B cell (primary cell): ENCODE measurements around the gene SPATA4. TPM values are rescaled to one million over a fixed set of nuclear protein-coding genes. Genes with fewer than 3 reads are reported as not detected.

Experiments
- ATAC-seq: fragments of 200-7000 bp; cut with Tn5 transposase; one replicate; pipeline ENCODE4 v1.10.0; 2021; ENCODE audit warnings: low read depth, mild to moderate bottlenecking, moderate number of reproducible peaks, moderate library complexity
- CTCF ChIA-PET: fragments of 350-600 bp; sonication (Branson Sonifier 250); formaldehyde crosslinking; loops from one replicate; lab custom pipeline; 2021; ENCODE audit warnings: antibody characterized with exemption, inconsistent platforms; lab: Charles Lee
- POLR2A ChIA-PET: fragments of 350-600 bp; sonication (Branson Sonifier 250); formaldehyde crosslinking; loops from one replicate; lab custom pipeline; 2021; ENCODE audit warnings: antibody characterized with exemption; lab: Charles Lee
- DNase-seq: peaks from one replicate; pipeline ENCODE4 v3.0.0; 2013
- H2AFZ ChIP-seq: 2 replicates; pipeline ENCODE4 v1.6.1; 2012; ENCODE audit warnings: mild to moderate bottlenecking, low read depth, low read length; ENCODE audit not compliant: insufficient read depth, poor library complexity, severe bottlenecking
- H3K27ac ChIP-seq, 2 donors: 1 replicate in 1 of 2; 2 replicates in 1 of 2; pipeline ENCODE4 v1.5.1; 2012 to 2013; ENCODE audit warnings: low read length in 2 of 2, mild to moderate bottlenecking in 2 of 2, moderate library complexity in 1 of 2
- H3K27me3 ChIP-seq, 4 experiments: fragments of 200-600 bp in 1 of 4; sonication (generic) in 1 of 4; replicated peaks in 1 of 4; 1 replicate in 2 of 4; 2 replicates in 2 of 4; pipeline versions ENCODE4 v1.6.1 to v1.7.0; 2013 to 2016; ENCODE audit warnings: low read length in 3 of 4, mild to moderate bottlenecking in 2 of 4, mixed read lengths in 1 of 4, moderate library complexity in 1 of 4; ENCODE audit not compliant: insufficient read depth in 4 of 4, control insufficient read depth in 3 of 4; ENCODE audit errors: control extremely low read depth in 1 of 4
- H3K36me3 ChIP-seq, 2 experiments: replicated peaks in 1 of 2; 1 replicate in 1 of 2; 2 replicates in 1 of 2; pipeline versions ENCODE4 v1.6.1 to v1.7.1; 2013; ENCODE audit warnings: low read length in 1 of 2; ENCODE audit not compliant: insufficient read depth in 2 of 2, control insufficient read depth in 1 of 2; ENCODE audit errors: control extremely low read depth in 1 of 2, extremely low read depth in 1 of 2
- H3K4me1 ChIP-seq, 2 donors: fragments of 200-600 bp in 1 of 2; sonication (generic) in 1 of 2; 1 replicate in 1 of 2; 2 replicates in 1 of 2; pipeline versions ENCODE4 v1.5.1 to v1.6.1; 2013 to 2017; ENCODE audit warnings: low read length in 2 of 2; ENCODE audit not compliant: control insufficient read depth in 2 of 2, insufficient read depth in 2 of 2
- H3K4me2 ChIP-seq: replicated peaks from 2 replicates; pipeline ENCODE3; 2012; ENCODE audit warnings: mild to moderate bottlenecking, low read depth, low read length; ENCODE audit not compliant: poor library complexity, severe bottlenecking
- H3K4me3 ChIP-seq, 5 experiments: fragments of 200-600 bp in 1 of 5; sonication (generic) in 1 of 5; 1 replicate in 3 of 5; 2 replicates in 2 of 5; pipeline versions ENCODE4 v1.5.1 to v1.7.0; 2011 to 2016; ENCODE audit warnings: low read length in 4 of 5, mild to moderate bottlenecking in 4 of 5, low read depth in 2 of 5, control low read depth in 1 of 5, moderate library complexity in 1 of 5; ENCODE audit not compliant: insufficient read depth in 1 of 5; ENCODE audit errors: control extremely low read depth in 1 of 5, extremely low read depth in 1 of 5
- H3K79me2 ChIP-seq: fragments of 200-600 bp; sonication (generic); one replicate; pipeline ENCODE4 v1.6.0; 2016; ENCODE audit warnings: low read length; ENCODE audit not compliant: control insufficient read depth, insufficient read depth
- H3K9ac ChIP-seq: fragments of 200-600 bp; sonication (generic); 2 replicates; pipeline ENCODE4 v1.6.1; 2017; ENCODE audit warnings: mild to moderate bottlenecking, low read length, moderate library complexity
- H3K9me3 ChIP-seq, 3 donors: one replicate each; pipeline versions ENCODE4 v1.6.1 to v1.7.1; 2013; ENCODE audit warnings: low read length in 2 of 3; ENCODE audit not compliant: control insufficient read depth in 2 of 3, insufficient read depth in 1 of 3; ENCODE audit errors: control extremely low read depth in 1 of 3
- H4K20me1 ChIP-seq: 2 replicates; pipeline ENCODE4 v1.6.0; 2012; ENCODE audit warnings: mild to moderate bottlenecking, low read length; ENCODE audit not compliant: insufficient read depth, control insufficient read depth, poor library complexity, severe bottlenecking
- H3K27ac Mint-ChIP-seq: one replicate; pipeline ENCODE4 v1.8.0; 2021; ENCODE audit warnings: mixed read lengths
- H3K27me3 Mint-ChIP-seq: one replicate; pipeline ENCODE4 v1.8.0; 2021; ENCODE audit warnings: mixed read lengths
- H3K4me1 Mint-ChIP-seq: one replicate; pipeline ENCODE4 v1.8.0; 2021; ENCODE audit warnings: mixed read lengths
- H3K4me3 Mint-ChIP-seq: one replicate; pipeline ENCODE4 v1.8.0; 2021; ENCODE audit warnings: mixed read lengths
- H3K9me3 Mint-ChIP-seq: one replicate; pipeline ENCODE4 v1.8.0; 2022; ENCODE audit warnings: mixed read lengths; ENCODE audit not compliant: insufficient read depth
- EZH2 ChIP-seq: IDR thresholded peaks from 2 replicates; pipeline ENCODE4 v1.6.1; 2012; ENCODE audit warnings: borderline replicate concordance, low read depth, mild to moderate bottlenecking, moderate library complexity, low read length; ENCODE audit not compliant: insufficient read depth, poor library complexity, severe bottlenecking
- WGBS: methylation state at CpG from one replicate; pipeline ENCODE4 v1.1.5; 2013; ENCODE audit warnings: missing lambda C conversion rate; ENCODE audit not compliant: insufficient coverage; 5-methylcytosine and 5-hydroxymethylcytosine counted together
- intact Hi-C: fragments of 100-400 bp; cut with micrococcal nuclease; formaldehyde crosslinking; loops from one replicate; pipeline ENCODE4 v1.10.0; 2022
- polyA plus RNA-seq: library from polyadenylated mRNA; depleted of rRNA; stranded (reverse); fragments of >200 nt; gene quantifications from 2 replicates; pipeline ENCODE4 v1.2.3, GENCODE V29; 2012
- total RNA-seq, 2 donors: library from RNA; stranded (reverse); fragments of 120-200 nt in 1 of 2; gene quantifications; 1 replicate in 1 of 2; 2 replicates in 1 of 2; pipeline versions ENCODE4 v1.2.3 to v1.2.4, GENCODE V29; 2013 to 2022
- TF ChIP-seq, protein P1 (sequence below): fragments of 200-600 bp; IDR thresholded peaks from one replicate; pipeline ENCODE4 v1.8.0; 2022; ENCODE audit warnings: antibody characterized with exemption, mild to moderate bottlenecking

Gene SPATA4
- total and polyA plus RNA-seq, 2 donors (not counting 1 experiment from before 2014, with no cell fraction given) = not detected

DNA sequence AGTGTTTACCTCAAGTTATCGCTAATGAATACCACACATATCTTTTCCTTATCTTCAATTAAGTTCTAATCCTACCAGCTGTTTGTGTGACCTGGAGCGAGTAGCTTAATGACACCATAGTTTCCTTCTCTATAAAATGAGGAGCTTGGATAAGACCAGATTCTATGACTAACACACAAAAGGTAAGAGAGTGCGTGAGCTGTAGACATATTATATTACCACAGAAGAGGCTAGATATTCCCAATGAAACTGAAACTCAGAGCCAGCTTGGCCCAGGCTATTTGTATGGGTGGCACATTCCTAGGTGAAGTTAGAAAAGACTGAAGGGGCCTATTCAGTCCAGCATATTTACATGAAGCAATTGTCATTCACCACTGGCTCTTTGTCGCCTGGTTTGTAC, 43.4 kb upstream of the SPATA4 start:
- Histone ChIP-seq H3K9me3 (peaks cover 0 to under 1% (median 0%) of the 10 kb centered on the region in 3 donors), H3K27me3 (peaks cover 0 to 3% (median 0%) of the 10 kb centered on the region in 4 experiments), H3K79me2 (no peaks in the 10 kb centered on the region), H3K36me3 (no peaks in the 10 kb centered on the region), H3K4me3 (no peak overlapping the region), H4K20me1 (no peaks in the 10 kb centered on the region), H3K4me2 (no peak overlapping the region), H3K27ac (no peak overlapping the region), H3K4me1 (no peaks in the 10 kb centered on the region), H2AFZ (no peak overlapping the region), H3K9ac (no peak overlapping the region)
- POLR2A ChIA-PET = no interaction called here
- no peaks in the 10 kb centered on the region for H3K9me3 Mint-ChIP-seq
- 0% methylated on average over 1 of the region's 4 CpGs for WGBS
- CTCF ChIA-PET = no interaction called here
- H3K4me1 Mint-ChIP-seq = no peaks in the 10 kb centered on the region
- H3K27me3 Mint-ChIP-seq = peaks cover 22% of the 10 kb centered on the region
- DNase-seq (no peak), ATAC-seq (no peak)
- H3K4me3 Mint-ChIP-seq = no peak overlapping the region
- intact Hi-C loops = no loop called here
- H3K27ac Mint-ChIP-seq = no peak overlapping the region
- TF ChIP-seq EZH2 = no peak
- TF ChIP-seq, protein P1, sequence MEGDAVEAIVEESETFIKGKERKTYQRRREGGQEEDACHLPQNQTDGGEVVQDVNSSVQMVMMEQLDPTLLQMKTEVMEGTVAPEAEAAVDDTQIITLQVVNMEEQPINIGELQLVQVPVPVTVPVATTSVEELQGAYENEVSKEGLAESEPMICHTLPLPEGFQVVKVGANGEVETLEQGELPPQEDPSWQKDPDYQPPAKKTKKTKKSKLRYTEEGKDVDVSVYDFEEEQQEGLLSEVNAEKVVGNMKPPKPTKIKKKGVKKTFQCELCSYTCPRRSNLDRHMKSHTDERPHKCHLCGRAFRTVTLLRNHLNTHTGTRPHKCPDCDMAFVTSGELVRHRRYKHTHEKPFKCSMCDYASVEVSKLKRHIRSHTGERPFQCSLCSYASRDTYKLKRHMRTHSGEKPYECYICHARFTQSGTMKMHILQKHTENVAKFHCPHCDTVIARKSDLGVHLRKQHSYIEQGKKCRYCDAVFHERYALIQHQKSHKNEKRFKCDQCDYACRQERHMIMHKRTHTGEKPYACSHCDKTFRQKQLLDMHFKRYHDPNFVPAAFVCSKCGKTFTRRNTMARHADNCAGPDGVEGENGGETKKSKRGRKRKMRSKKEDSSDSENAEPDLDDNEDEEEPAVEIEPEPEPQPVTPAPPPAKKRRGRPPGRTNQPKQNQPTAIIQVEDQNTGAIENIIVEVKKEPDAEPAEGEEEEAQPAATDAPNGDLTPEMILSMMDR = no peak

DNA sequence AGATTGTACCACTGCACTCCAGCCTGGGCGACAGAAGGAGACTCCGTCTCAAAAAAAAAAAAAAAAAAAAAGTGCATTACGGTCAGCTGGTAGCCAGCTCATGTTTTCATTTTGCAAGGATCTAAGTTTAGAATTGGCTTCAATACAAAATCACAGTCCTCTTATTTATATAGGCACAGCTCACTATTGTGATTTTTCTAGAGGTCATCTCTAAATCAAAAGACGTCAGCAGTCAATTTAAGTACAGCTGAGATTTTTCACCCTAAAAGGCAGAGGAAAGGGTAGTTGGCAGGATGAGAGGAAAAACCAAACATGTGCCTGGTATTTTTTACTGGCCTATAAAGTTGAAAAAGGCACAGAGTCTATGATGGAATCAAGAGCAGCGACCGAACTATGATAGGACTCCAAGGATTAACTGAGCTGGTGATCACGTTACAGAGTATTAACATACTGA, 42.8 kb upstream of the SPATA4 start:
- H3K9me3 ChIP-seq = no peaks in the 10 kb centered on the region
- H3K4me2 ChIP-seq = no peak overlapping the region
- TF ChIP-seq, protein P1 = no peak
- no peak for TF ChIP-seq EZH2
- peaks cover 0 to 3% (median 0%) of the 10 kb centered on the region in 4 experiments for H3K27me3 ChIP-seq
- peaks cover 25% of the 10 kb centered on the region for H3K27me3 Mint-ChIP-seq
- H3K9me3 Mint-ChIP-seq = no peaks in the 10 kb centered on the region
- no peak overlapping the region for H2AFZ ChIP-seq
- no peaks in the 10 kb centered on the region for H3K36me3 ChIP-seq
- H3K4me1 Mint-ChIP-seq = no peaks in the 10 kb centered on the region
- H3K4me1 ChIP-seq = no peaks in the 10 kb centered on the region
- DNase-seq (no peak), ATAC-seq (no peak)
- intact Hi-C loops = no loop called here
- no peak overlapping the region for H3K27ac Mint-ChIP-seq
- H4K20me1 ChIP-seq = no peaks in the 10 kb centered on the region
- CTCF ChIA-PET = no interaction called here
- no peak overlapping the region for H3K4me3 Mint-ChIP-seq
- no peak overlapping the region for H3K4me3 ChIP-seq
- POLR2A ChIA-PET = no interaction called here
- H3K79me2 ChIP-seq = no peaks in the 10 kb centered on the region
- no CpG with 5 or more reads among the region's 7 CpGs for WGBS
- H3K9ac ChIP-seq = no peak overlapping the region
- no peak overlapping the region for H3K27ac ChIP-seq
